GM19438 (cell line): ENCODE results near the gene TNS4.

Experiments used
- ATAC-seq: cut with Tn5 transposase; IDR thresholded peaks from one replicate; pipeline ENCODE4 v1.9.1; 2021; ENCODE audit warnings: low read depth; ENCODE audit not compliant: unreplicated experiment

Gene TNS4

DNA sequence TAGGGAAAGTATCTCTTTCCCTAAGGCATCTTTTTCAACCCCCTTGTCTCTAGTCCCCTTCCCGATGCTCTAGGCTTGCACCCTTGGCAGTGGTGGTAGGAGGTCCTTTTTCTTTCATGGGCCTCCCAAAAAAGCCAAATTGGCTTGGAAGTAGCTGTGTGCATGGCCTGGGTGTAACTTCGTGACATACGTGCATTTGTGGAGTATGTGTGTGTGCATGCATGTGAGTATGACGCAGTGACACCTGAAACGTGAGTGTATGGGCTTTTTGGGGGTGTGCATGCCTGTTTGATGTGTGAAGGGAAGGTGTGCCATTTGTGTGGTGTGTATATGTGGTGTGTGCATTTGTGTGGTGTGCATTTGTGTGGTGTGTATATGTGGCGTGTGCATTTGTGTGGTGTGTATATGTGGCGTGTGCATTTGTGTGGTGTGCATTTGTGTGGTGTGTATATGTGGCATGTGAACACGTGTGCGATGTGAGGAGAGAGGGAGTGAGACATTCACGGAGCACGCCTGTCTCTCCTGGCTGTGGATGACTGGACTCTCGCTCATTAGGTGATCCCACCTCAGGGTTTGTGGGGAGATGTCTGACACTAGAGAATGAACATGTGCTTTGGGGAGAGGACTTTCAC, 42.5 kb downstream of the TNS4 start:
- no peak for ATAC-seq

DNA sequence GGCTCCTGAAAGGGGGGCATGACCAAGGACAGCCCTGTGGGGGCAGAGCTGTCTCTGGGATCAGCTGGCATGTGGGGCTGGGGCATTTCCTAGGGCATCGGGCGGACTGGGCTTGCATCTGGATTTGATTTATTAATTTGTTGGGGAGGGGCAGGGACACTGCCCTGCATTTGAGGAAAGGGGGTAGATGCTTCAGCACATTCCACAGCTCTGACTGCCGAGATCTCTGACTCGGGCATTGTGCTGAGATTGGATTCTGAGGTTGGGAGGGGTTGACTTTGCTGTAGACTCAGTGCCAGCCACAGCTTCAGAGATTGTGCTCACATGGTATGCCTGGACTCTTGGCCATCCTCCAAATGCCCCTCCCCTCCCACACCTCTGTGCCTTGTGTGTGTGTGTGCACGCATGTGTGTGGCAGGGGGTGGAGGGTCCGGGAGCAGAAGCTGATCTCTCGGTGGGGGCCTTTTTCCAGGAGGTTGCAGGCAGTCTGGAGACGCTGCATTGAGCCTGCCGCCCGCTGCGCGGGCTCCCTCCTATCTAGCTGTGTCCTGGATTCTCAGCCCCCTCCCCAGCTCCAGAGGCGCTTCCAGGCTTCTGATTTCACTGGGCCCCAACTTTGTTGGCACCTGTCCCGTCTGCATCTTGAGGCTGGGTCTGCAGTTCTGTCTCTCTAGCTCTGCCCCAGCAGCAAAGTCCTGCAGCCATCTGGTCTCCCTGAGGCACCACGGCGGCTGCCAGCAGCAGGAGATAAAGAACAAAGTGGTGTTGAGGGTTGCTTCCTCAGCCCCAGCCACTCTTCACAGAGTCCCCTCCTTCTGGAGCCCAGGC, 43.2 kb downstream of the TNS4 start:
- no peak for ATAC-seq

DNA sequence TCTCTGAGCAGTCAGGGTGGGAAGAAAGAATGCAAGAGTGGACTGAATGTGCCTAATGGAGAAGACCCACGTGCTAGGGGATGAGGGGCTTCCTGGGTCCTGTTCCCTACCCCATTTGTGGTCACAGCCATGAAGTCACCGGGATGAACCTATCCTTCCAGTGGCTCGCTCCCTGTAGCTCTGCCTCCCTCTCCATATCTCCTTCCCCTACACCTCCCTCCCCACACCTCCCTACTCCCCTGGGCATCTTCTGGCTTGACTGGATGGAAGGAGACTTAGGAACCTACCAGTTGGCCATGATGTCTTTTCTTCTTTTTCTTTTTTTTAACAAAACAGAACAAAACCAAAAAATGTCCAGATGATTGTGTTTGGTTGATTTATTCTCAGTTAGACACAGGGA, 44.1 kb downstream of the TNS4 start:
- ATAC-seq, result no peak

DNA sequence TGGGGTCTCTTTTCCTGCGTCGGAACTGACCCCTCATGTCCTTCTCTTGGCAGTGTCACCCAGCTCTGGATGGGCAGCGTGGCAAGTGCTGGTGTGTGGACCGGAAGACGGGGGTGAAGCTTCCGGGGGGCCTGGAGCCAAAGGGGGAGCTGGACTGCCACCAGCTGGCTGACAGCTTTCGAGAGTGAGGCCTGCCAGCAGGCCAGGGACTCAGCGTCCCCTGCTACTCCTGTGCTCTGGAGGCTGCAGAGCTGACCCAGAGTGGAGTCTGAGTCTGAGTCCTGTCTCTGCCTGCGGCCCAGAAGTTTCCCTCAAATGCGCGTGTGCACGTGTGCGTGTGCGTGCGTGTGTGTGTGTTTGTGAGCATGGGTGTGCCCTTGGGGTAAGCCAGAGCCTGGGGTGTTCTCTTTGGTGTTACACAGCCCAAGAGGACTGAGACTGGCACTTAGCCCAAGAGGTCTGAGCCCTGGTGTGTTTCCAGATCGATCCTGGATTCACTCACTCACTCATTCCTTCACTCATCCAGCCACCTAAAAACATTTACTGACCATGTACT, 44.9 kb downstream of the TNS4 start:
- no peak for ATAC-seq

DNA sequence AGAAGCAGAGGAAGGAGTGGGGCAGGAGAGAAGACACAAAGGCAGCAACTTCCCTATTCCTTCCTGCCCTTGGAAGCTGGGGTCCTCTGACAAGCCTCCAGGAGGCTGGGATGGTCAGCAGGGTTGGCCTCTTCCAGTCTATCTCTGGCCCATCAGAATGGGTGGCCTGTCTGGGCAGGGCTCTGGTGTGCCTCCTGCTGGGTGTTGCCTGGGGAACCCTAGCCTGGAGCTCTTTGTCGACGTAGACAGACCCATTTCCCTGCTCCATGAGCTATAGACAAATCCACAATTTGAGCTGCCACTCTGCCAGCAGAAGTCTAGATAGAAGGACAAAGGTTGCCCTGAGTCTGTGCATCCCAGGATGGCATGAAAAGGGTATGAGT, 46.8 kb downstream of the TNS4 start:
- no peak for ATAC-seq

DNA sequence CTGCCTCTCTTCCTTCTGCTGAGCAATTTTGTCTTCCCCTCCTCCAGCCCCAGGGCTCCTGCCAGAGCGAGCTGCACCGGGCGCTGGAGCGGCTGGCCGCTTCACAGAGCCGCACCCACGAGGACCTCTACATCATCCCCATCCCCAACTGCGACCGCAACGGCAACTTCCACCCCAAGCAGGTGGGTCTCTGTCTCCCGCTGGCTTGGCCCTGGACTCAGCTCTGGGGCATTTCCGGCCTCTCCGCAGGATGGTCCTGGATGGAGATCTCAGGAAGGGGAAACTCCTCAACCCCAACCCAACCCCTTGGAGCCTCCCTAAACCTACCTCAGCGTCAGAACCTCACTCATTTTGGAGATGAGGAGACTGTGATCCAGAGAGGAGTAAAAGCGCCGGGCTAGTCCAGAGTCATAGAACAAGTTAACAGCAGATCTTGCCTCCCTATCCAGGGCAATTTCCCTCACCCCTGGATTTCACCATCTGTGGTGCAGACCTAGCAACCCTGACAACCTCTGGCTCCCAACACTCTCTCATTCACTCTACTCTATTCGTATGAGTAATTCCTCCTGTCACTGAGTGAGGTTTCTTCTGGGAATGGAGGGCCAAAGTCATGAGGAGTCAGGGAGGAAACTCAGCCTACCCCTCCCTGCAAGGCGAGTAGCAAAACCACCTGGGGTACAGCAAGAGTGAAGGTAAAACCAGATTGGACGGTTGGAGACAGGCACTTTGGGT, 47.4 kb downstream of the TNS4 start:
- ATAC-seq, result no peak

DNA sequence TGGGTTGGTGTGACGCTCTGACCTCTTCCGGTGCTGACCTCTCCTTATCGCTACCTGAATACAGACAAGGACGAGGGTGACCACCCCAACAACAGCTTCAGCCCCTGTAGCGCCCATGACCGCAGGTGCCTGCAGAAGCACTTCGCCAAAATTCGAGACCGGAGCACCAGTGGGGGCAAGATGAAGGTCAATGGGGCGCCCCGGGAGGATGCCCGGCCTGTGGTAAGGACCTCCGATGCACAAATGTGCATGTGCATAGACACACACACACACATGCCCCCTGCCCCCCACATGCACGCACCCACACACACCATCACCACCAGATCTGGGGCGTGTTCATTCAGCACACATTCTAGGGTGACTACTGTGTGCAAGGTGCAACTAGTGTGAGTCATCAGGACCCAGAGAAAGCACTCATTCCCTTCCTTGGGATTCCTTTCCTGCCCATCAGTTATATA, 48.5 kb downstream of the TNS4 start:
- no peak for ATAC-seq

DNA sequence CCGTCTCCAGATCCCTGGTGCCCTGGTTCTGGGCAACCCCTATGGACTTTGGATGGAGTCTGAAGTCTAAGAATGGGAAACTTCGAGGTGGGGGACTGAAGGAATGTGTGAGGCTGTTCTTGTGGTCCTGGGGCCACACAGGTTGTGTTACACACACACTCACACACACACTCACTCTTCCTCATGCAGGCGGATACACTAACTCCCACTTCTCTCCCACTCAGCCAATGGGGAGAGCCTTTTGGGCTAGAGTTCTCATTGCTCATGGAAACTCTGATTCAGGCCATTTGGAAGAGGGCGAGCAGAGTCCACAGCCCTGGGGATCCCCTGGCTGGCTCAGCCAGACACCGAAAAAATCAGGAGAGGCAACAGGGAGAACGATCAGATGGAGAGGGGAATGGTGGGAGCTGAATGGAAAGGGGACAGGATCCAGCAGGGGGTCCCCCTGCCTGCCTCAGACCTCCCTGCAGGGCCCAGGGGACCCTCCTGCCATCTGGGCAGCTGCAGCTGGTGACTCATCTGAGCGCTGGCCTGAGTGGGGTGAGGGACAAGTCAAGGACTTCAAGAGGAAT, 49.1 kb downstream of the TNS4 start:
- ATAC-seq, result no peak

DNA sequence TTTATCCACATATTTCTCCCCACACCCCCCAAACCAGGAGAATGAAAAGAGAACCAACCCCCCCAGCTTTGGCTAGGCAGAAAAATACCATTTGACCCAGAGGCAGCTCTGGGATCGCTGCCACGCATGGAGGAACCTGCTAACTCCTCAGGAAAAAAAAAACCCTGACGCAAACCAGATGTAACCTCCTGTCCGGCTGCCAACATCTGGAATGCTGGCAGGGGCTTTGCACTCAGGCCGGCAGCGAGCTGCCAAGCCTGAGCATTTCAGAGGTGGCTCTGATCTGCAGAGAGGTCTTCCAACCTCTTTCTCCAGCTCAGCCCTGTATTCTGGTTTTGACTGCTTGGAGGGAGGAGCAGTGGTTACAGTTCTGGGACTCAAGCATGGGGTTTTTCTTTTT, 50.0 kb downstream of the TNS4 start:
- ATAC-seq, result no peak

DNA sequence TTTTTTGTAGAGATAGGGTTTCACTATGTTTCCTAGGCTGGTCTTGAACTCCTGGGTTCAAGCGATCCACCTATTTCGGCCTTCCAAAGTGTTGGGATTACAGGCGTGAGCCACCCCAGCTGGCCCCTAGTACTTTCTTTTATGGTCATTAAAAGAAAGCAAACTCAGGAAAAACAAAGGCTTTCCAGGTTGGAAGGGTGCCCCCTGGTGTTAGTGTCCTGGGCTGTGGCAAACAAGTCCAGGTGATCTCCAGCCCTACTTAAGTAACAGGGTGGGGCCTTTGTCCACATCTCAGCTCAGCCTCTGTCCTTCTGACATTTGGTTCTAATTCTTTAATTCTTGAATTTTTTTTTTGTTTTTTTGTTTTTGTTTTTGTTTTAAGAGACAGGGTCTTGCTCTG, 51.2 kb downstream of the TNS4 start:
- no peak for ATAC-seq

DNA sequence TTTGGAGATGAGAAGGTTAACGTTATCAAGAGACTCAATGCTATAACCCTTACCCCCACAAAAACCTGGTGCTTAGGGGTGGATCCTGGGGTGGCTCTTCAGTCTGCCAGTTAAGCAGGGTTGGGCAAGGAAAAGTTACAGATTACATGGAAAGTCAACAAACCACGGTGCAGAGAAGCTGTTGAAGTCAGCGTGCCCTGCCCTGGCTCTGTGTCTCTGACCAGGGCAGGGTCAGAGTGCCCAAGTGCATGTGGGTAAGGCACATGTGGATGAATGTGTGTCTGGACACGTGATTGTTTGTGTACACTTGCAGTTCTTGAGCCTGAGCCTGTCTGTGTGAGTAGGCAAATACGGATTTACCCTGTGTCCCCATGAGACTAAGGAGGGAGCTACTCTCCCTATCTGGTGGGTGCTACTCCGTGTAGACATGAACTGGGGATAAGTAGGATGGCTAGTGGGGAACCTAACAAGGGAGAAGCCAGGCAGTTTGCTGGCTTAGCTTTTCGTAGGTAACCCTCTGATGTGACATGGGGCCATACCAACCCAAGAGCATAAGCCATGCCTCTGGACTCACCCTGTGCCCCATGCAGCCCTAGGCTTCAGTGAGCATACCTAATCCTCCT, 52.7 kb downstream of the TNS4 start:
- ATAC-seq, result no peak

DNA sequence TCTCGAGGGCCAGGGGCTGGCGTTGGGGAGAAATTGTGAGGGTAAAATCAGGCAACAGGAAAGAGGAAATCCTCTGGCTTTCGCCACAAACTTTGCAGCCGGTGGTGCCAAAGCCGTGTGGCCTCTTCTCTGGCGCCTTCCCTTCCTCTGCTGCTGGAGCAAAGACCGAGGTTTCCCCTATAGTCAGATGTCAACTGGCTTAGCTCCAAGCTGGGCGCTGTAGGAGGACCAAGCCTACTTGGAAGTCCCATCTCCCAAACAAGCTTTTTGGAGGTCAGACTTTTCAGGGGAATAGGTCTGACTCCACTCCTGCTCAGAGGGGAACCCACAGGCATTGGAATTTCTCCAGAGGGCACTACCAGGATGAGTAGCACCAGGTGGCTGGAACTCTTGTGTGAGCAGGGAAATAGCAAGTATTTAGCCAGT, 53.2 kb downstream of the TNS4 start:
- no peak for ATAC-seq

DNA sequence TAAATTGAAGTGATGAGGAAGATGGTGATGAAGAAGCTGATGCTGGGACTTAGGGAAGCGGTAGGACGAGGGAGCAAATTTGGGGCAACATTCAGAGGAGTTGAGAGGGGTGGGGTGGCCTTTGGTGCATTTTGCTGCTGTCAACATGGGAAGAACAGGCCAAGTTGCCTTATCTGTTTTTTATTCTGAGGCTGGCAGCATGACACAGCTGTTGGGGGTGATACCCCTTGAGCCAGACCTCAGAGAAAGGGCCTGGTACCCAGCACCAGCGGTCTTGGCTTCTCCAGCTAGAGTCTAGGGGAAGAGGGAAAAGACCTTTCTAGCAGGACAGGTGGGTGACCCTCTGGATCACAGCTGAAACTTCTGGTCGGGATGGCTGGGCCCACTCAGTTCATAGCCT, 53.6 kb downstream of the TNS4 start:
- ATAC-seq, result no peak

DNA sequence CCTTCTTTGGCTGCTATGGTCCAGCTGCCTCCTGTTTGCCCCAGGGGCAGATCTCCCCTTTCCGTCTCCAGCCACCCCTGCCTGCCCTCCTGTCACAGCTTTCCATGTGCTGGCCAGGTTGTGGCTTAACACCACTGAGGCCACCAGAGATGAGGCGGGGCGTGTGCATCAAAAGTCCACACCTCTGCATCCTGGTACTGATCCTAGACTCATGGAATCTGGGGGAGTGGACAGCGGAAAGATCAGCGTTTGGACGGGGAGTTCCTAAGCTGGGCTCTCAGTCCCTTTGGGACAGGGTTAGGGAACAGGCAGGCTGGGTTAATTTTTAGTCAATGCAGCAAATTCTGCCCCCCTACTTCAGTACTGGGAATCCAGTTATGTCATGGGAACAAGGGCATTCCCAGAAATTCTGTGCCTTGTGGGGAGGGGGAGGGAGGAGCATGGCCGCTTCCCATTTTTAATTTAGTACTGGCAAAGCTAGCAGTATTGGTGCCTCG, 54.2 kb downstream of the TNS4 start:
- ATAC-seq, result no peak

DNA sequence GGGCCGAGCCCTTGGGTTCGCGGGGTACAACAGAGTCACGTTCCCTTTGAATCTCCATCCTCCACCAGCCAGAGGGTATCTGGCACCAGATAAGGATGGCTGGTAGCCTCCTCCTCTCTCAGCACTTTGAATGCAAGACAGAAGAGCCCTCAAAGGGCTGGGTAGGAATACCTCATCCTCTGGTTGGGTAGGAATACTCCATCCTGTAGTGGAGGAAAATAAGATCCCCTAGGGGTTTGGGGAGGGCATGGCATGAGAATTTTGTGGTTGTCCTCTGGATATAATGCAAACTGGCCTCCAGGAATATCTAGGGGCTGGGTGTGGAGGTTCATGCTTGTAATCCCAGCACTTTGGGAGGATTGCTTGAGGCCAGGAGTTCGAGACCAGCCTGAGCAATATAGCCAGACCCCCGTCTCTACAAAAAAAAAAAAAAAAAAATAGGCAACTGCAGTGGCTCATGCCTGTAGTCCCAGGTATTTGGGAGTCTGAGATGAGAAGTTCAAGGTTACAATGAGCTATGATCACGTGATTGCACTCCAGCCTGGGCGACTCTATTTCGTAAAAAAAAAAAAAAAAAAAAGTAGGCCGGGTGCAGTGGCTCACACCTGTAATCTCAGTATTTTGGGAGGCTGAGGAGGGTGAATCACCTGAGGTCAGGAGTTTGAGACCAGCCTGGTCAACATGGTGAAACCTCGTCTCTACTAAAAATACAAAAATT, 55.5 kb downstream of the TNS4 start:
- no peak for ATAC-seq

DNA sequence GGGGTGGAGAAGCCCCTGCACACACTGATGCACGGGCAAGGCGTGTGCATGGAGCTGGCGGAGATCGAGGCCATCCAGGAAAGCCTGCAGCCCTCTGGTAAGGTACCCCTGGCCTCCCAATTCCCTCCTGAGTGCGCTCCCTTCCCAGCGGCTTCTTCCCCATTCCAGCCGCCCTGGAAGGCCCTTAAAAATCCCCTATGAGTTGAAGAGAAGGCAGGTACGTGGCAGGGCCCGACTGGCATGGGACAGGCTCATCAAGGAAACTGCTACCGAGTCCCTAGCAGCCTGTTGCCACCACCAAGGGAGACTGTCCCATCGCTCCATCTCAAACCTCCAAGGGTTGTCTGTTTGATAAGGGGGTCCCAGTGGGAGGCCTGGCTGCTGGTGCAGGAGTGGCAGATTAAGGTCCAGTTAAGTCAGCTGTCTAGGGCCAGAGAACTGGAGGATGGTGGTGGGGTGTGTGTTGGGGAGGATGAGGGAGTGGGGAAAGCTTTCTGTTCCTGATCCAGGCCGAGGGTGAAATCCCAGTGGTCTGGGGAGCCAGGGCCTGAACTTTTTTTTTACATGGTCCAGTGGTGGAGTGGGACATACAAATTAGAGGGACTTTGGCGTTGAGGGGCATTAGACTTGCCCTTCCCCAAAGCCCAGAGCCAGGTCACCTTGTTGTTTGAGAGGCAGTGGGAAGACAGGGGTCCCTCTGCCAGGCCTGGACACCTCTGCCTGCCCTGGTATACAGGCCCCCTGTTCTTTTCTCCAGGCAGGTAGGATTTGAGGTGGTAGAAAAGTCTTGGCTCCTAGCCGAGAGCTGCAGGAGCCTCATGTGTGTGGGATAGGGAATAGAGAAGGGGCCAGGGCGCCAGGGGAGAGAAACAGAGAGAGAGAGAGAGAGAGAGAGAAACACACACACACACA, 57.2 kb downstream of the TNS4 start:
- ATAC-seq, result no peak

DNA sequence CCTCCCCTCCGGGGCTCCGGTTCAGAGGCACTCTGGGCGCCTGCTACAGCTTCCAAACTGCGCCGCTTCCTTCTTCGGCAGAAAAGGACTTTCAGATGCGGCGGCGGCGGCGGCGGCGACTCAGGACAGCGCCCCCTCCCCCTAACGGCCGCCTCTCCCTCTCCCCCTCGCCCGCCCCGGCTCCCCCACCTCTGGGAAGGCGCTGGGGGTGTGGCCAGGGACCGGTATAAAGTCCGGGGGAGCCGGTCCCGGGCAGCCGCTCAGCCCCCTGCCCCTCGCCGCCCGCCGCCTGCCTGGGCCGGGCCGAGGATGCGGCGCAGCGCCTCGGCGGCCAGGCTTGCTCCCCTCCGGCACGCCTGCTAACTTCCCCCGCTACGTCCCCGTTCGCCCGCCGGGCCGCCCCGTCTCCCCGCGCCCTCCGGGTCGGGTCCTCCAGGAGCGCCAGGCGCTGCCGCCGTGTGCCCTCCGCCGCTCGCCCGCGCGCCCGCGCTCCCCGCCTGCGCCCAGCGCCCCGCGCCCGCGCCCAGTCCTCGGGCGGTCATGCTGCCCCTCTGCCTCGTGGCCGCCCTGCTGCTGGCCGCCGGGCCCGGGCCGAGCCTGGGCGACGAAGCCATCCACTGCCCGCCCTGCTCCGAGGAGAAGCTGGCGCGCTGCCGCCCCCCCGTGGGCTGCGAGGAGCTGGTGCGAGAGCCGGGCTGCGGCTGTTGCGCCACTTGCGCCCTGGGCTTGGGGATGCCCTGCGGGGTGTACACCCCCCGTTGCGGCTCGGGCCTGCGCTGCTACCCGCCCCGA, 58.0 kb downstream of the TNS4 start, which contains the start of gene IGFBP4:
Gene IGFBP4 (plus strand): TSS at position 255 of the 792 bp plus-strand sequence. CDS start 286 bp downstream, at position 541.
- no peak for ATAC-seq
